ENCODE results near the gene SEMA5B.
A peak's percentile ranks its signal among the peaks of the same experiment; 100 is the strongest.

The SEMA5B gene

GRCh38 chr3:122991236-122991985 lies 36.2 kb downstream of the SEMA5B start:
- DNase-seq = peak; percentile 64

- DNase-seq = no peak
Measured at GRCh38 chr3:122989856-122990575, 37.5 kb downstream of the SEMA5B start.

- no peak for DNase-seq
Measured at GRCh38 chr3:122988508-122988907, 39.1 kb downstream of the SEMA5B start.

- no peak for DNase-seq
Measured at GRCh38 chr3:122987736-122988319, 39.7 kb downstream of the SEMA5B start.

GRCh38 chr3:122987231-122987630 lies 40.3 kb downstream of the SEMA5B start:
- DNase-seq = no peak

GRCh38 chr3:122986693-122987179 lies 40.8 kb downstream of the SEMA5B start:
- no peak for DNase-seq

- no peak for DNase-seq
Measured at GRCh38 chr3:122985539-122985938, 42.0 kb downstream of the SEMA5B start.

GRCh38 chr3:122984650-122985049 lies 42.9 kb downstream of the SEMA5B start:
- no peak for DNase-seq

- DNase-seq = no peak
Measured at GRCh38 chr3:122984007-122984406, 43.6 kb downstream of the SEMA5B start.

- no peak for DNase-seq
Measured at GRCh38 chr3:122982216-122983185, 45.1 kb downstream of the SEMA5B start.

- DNase-seq = no peak
Measured at GRCh38 chr3:122979211-122979610, 48.4 kb downstream of the SEMA5B start.

GRCh38 chr3:122978569-122978968 lies 49.0 kb downstream of the SEMA5B start:
- no peak for DNase-seq

- peak; percentile 78 for DNase-seq
Measured at GRCh38 chr3:122977746-122978466, 49.7 kb downstream of the SEMA5B start.

- DNase-seq = no peak
Measured at GRCh38 chr3:122975924-122976293, 51.7 kb downstream of the SEMA5B start.

GRCh38 chr3:122975163-122975923 lies 52.2 kb downstream of the SEMA5B start:
- peak; percentile 87 for DNase-seq

- peak; percentile 71 for DNase-seq
Measured at GRCh38 chr3:122974764-122975162, 52.8 kb downstream of the SEMA5B start.

- no peak for DNase-seq
Measured at GRCh38 chr3:122973893-122974615, 53.5 kb downstream of the SEMA5B start.

- DNase-seq = no peak
Measured at GRCh38 chr3:122972141-122972540, 55.4 kb downstream of the SEMA5B start.

GRCh38 chr3:122969585-122970469 lies 57.7 kb downstream of the SEMA5B start:
- peak; percentile 44 for DNase-seq

Measured in NCI-H226 (cell line).